T-helper 1 cell treated with Interleukin-12 subunit alpha and Interleukin-12 subunit beta and Interleukin-4 antibody, amounts not matched to agents 30 μg/mL and 1 μg/mL, for 36 hours (primary cell): ENCODE measurements around the gene PRKAR1B.

Experiments used
- H3K27ac Mint-ChIP-seq: one replicate; pipeline ENCODE4 v1.8.0; 2021; ENCODE audit warnings: mild to moderate bottlenecking, mixed read lengths
- H3K27me3 Mint-ChIP-seq: one replicate; pipeline ENCODE4 v1.8.0; 2021; ENCODE audit warnings: low read depth, mixed read lengths
- H3K36me3 Mint-ChIP-seq: one replicate; pipeline ENCODE4 v1.8.0; 2021; ENCODE audit warnings: low read depth, mixed read lengths
- H3K4me1 Mint-ChIP-seq: one replicate; pipeline ENCODE4 v1.8.0; 2021; ENCODE audit warnings: low read depth, mixed read lengths
- H3K4me3 Mint-ChIP-seq: one replicate; pipeline ENCODE4 v1.8.0; 2021; ENCODE audit warnings: mild to moderate bottlenecking, moderate library complexity, mixed read lengths
- H3K9me3 Mint-ChIP-seq: one replicate; pipeline ENCODE4 v1.8.0; 2021; ENCODE audit warnings: mixed read lengths

PRKAR1B gene

GRCh38 chr7:608361-608760, 118.7 kb downstream of the PRKAR1B start:
- Mint-ChIP-seq H3K27me3 (no peaks in the 10 kb centered on the region), H3K4me3 (no peak overlapping the region), H3K36me3 (peaks cover 16% of the 10 kb centered on the region), H3K9me3 (peaks cover 4% of the 10 kb centered on the region), H3K4me1 (peaks cover 24% of the 10 kb centered on the region), H3K27ac (no peak overlapping the region)

DNA sequence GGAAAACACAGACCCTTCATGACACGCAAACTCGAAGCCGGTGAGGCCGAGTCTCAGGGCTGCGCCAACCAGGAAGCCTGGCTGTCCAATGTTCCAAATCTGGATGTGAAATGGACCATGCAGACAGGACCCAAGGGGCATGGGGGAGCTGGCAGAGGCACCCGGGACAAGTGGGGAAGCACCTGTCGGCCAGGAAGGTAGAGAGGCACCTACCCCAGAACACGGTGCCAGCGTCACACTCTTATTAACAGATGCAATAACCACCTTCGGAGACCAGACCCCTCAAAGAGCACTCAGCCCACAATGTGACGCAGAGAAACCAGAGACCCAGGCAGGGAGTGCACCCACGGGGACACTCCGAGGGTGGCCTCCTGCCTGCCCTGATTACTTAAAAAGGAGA, 119.1 kb downstream of the PRKAR1B start:
- H3K4me3 Mint-ChIP-seq, result no peak overlapping the region
- peaks cover 16% of the 10 kb centered on the region for H3K36me3 Mint-ChIP-seq
- no peak overlapping the region for H3K27ac Mint-ChIP-seq
- no peaks in the 10 kb centered on the region for H3K27me3 Mint-ChIP-seq
- H3K4me1 Mint-ChIP-seq, result peaks cover 28% of the 10 kb centered on the region
- peaks cover 4% of the 10 kb centered on the region for H3K9me3 Mint-ChIP-seq

DNA sequence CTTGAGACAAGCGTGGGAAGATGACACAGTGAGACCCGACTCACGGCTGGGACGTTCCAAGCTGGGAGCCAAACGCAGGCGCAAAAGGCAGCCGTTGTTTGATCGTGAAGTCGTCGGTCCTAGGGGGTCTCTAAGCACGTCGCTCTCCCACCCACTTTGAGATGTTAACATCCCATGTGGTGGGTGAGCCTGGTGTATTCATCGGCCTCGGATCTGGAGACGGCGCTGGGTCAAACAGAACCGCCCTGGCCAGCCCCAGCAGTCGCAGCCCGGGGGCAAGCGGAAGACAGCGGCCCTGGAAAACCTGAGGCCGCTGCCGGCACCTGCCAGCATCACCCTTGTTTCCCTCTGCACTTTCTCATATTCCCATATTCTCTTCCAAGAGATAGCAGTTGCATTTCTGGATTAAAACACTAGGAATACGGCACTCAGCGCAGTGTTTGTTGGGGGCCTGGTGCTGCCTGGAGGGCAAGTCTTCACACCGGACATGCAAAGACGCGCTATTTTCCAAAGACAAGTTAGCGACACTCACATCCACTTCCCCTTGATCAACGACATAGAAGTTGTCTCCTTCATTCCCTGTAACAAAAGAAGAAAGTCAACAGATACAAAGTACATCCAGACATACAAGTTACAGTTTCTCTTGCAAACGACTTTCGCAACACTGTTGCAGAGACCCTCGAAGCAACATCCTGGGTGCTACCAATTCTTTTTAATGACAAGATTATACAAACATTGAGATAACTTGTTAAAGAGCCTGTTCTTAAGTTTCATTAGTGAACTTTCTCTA, 121.2 kb downstream of the PRKAR1B start:
- H3K36me3 Mint-ChIP-seq, result peaks cover 5% of the 10 kb centered on the region
- no peak overlapping the region for H3K4me3 Mint-ChIP-seq
- H3K27ac Mint-ChIP-seq, result no peak overlapping the region
- no peaks in the 10 kb centered on the region for H3K9me3 Mint-ChIP-seq
- H3K4me1 Mint-ChIP-seq, result peaks cover 40% of the 10 kb centered on the region
- H3K27me3 Mint-ChIP-seq, result no peaks in the 10 kb centered on the region

DNA sequence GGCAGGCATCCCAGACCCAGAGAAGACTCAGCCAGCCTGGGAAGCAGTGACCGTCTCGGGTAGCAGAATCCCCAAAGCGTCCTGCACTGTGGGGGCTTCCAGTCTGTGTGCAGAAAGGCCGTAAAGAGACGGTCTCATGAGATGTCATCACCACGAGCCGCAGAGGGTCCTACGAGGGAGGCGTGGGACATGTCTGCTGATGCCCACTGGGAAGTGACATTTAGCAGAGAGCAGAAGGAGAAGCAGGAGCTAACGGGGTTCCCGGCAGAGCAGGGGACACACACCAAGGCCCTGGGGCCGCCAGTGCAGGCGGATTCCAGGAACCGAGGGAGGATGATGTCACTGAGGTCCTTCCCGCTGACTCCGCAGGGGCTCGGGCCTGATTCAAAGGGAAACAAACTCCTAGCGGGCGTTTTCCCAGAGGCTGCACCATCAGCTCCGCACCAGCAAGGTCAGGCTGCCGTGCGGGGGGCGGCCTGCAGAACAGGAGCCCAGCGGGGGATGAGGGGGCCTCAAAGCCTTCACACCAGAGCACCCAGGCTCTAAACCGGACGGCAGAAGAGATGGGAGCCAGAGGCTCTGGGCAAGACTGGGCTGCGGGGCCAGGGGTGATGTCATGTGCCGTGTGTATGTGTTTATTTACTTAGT, 122.1 kb downstream of the PRKAR1B start:
- peak overlapping the region; percentile 86 for H3K4me3 Mint-ChIP-seq
- peaks cover 5% of the 10 kb centered on the region for H3K36me3 Mint-ChIP-seq
- no peaks in the 10 kb centered on the region for H3K27me3 Mint-ChIP-seq
- no peaks in the 10 kb centered on the region for H3K9me3 Mint-ChIP-seq
- peak overlapping the region; percentile 99 for H3K27ac Mint-ChIP-seq
- H3K4me1 Mint-ChIP-seq, result peaks cover 37% of the 10 kb centered on the region

- H3K4me1 Mint-ChIP-seq, result peaks cover 34% of the 10 kb centered on the region
- no peaks in the 10 kb centered on the region for H3K9me3 Mint-ChIP-seq
- peak overlapping the region; percentile 86 for H3K4me3 Mint-ChIP-seq
- H3K27ac Mint-ChIP-seq, result peak overlapping the region; percentile 99
- H3K36me3 Mint-ChIP-seq, result peaks cover 7% of the 10 kb centered on the region
- no peaks in the 10 kb centered on the region for H3K27me3 Mint-ChIP-seq
Measured at GRCh38 chr7:604001-604883, 122.8 kb downstream of the PRKAR1B start.

DNA sequence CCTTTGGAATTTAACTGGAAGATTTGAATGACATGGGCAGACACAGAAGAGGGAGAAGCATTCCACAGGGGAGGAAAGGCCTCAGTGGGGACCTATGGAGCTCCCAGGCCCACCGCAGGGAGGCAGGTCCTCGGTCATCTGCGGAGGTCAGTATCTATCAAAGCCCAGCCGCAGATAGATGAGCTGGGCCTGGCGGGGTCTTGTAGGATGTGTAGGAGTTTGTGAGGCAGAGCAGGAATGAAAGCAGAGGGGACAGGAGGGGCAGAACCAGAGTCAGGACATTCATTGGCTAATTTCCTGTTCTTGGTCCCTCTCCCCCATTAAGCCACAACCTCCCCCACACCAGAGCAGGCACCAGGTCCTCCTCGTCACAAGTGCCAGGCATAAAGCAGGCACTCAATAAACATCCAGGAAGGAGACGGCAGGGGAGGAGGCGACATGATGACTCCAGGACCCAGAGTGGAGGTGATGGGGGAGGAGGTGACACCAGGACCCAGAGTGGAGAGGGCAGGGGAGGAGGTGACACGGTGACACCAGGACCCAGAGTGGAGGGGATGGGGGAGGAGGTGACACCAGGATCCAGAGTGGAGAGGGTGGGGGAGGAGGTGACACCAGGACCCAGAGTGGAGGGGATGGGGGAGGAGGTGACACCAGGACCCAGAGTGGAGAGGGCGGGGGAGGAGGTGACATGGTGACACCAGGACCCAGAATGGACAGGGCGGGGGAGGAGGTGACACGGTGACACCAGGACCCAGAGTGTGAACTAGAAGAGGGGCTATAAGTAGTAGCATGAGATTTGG, 123.7 kb downstream of the PRKAR1B start:
- H3K4me3 Mint-ChIP-seq, result peak overlapping the region; percentile 37
- peaks cover 32% of the 10 kb centered on the region for H3K4me1 Mint-ChIP-seq
- H3K27ac Mint-ChIP-seq, result peak overlapping the region; percentile 99
- H3K27me3 Mint-ChIP-seq, result no peaks in the 10 kb centered on the region
- peaks cover 7% of the 10 kb centered on the region for H3K36me3 Mint-ChIP-seq
- H3K9me3 Mint-ChIP-seq, result no peaks in the 10 kb centered on the region

GRCh38 chr7:602341-603141, 124.5 kb downstream of the PRKAR1B start:
- Mint-ChIP-seq H3K27ac (peak overlapping the region; percentile 84), H3K4me3 (peak overlapping the region; percentile 37), H3K36me3 (peaks cover 7% of the 10 kb centered on the region), H3K9me3 (no peaks in the 10 kb centered on the region), H3K4me1 (peaks cover 27% of the 10 kb centered on the region), H3K27me3 (no peaks in the 10 kb centered on the region)

GRCh38 chr7:601595-602340, 125.3 kb downstream of the PRKAR1B start:
- Mint-ChIP-seq H3K27ac (peak overlapping the region; percentile 83), H3K9me3 (no peaks in the 10 kb centered on the region), H3K4me3 (peak overlapping the region; percentile 59), H3K36me3 (peaks cover 7% of the 10 kb centered on the region), H3K4me1 (peaks cover 27% of the 10 kb centered on the region), H3K27me3 (no peaks in the 10 kb centered on the region)

GRCh38 chr7:601036-601594, 126.0 kb downstream of the PRKAR1B start:
- peaks cover 27% of the 10 kb centered on the region for H3K4me1 Mint-ChIP-seq
- peaks cover 6% of the 10 kb centered on the region for H3K36me3 Mint-ChIP-seq
- H3K9me3 Mint-ChIP-seq, result no peaks in the 10 kb centered on the region
- peak overlapping the region; percentile 59 for H3K4me3 Mint-ChIP-seq
- H3K27ac Mint-ChIP-seq, result peak overlapping the region; percentile 76
- H3K27me3 Mint-ChIP-seq, result no peaks in the 10 kb centered on the region

- Mint-ChIP-seq H3K4me3 (no peak overlapping the region), H3K27me3 (no peaks in the 10 kb centered on the region), H3K9me3 (peaks cover 5% of the 10 kb centered on the region), H3K27ac (peak overlapping the region; percentile 65), H3K36me3 (peaks cover 10% of the 10 kb centered on the region), H3K4me1 (peaks cover 31% of the 10 kb centered on the region)
Measured at GRCh38 chr7:600149-601035, 126.7 kb downstream of the PRKAR1B start.

- Mint-ChIP-seq H3K36me3 (peaks cover 7% of the 10 kb centered on the region), H3K9me3 (peaks cover 5% of the 10 kb centered on the region), H3K27me3 (no peaks in the 10 kb centered on the region), H3K4me1 (peaks cover 25% of the 10 kb centered on the region), H3K27ac (no peak overlapping the region), H3K4me3 (no peak overlapping the region)
Measured at GRCh38 chr7:598899-599298, 128.2 kb downstream of the PRKAR1B start.
